GM21381 (cell line): ENCODE measurements around the gene TRIM40.
"Not testable (repeated sequence)": the region's sequence is repeated elsewhere in the genome, so short reads cannot be mapped to it uniquely, and the experiment has no call there.

Experiments
- ATAC-seq: cut with Tn5 transposase; IDR thresholded peaks from one replicate; pipeline ENCODE4 v1.9.1; 2021; ENCODE audit warnings: mild to moderate bottlenecking, moderate library complexity; ENCODE audit not compliant: unreplicated experiment

Gene TRIM40

GRCh38 chr6:30162265-30163089 lies 26.5 kb downstream of the TRIM40 start:
- ATAC-seq, result no peak

GRCh38 chr6:30163090-30163917 lies 27.4 kb downstream of the TRIM40 start, which contains the start of gene TRIM15:
TSS of gene TRIM15 (plus strand) at chr6:30163546. CDS start at chr6:30163685, 139 bp downstream.
- no peak for ATAC-seq

GRCh38 chr6:30163918-30164654 lies 28.1 kb downstream of the TRIM40 start:
- no peak for ATAC-seq

GRCh38 chr6:30164714-30165113 lies 28.8 kb downstream of the TRIM40 start:
- ATAC-seq, result no peak

GRCh38 chr6:30165238-30165637 lies 29.3 kb downstream of the TRIM40 start:
- ATAC-seq, result not testable (repeated sequence)

GRCh38 chr6:30167101-30167500 lies 31.2 kb downstream of the TRIM40 start:
- ATAC-seq, result no peak

GRCh38 chr6:30168741-30169140 lies 32.8 kb downstream of the TRIM40 start:
- ATAC-seq, result no peak

- ATAC-seq, result no peak
Measured at GRCh38 chr6:30169658-30170614, 34.0 kb downstream of the TRIM40 start.

GRCh38 chr6:30171677-30172471 lies 35.9 kb downstream of the TRIM40 start:
- no peak for ATAC-seq

GRCh38 chr6:30172681-30173080 lies 36.7 kb downstream of the TRIM40 start:
- ATAC-seq, result no peak

- no peak for ATAC-seq
Measured at GRCh38 chr6:30175765-30176164, 39.8 kb downstream of the TRIM40 start.

- ATAC-seq, result no peak
Measured at GRCh38 chr6:30178837-30179236, 42.9 kb downstream of the TRIM40 start.

- no peak for ATAC-seq
Measured at GRCh38 chr6:30180145-30180544, 44.2 kb downstream of the TRIM40 start.

GRCh38 chr6:30184417-30185031 lies 48.6 kb downstream of the TRIM40 start:
- ATAC-seq, result no peak

- no peak for ATAC-seq
Measured at GRCh38 chr6:30185846-30186484, 50.0 kb downstream of the TRIM40 start.

GRCh38 chr6:30188541-30188940 lies 52.6 kb downstream of the TRIM40 start:
- ATAC-seq, result no peak

- ATAC-seq, result no peak
Measured at GRCh38 chr6:30192076-30192475, 56.1 kb downstream of the TRIM40 start.
